Measurements from ENCODE around the gene PPM1L.

The PPM1L gene

GRCh38 chr3:160928183-160928726 is 172.2 kb downstream of the PPM1L start:
- no peak for TF ChIP-seq POLR2A (IDR thresholded peaks at IDR 0.05; ENCODE audit: low read length)
- no peak for TF ChIP-seq GATA1 (IDR thresholded peaks at IDR 0.05; ENCODE audit: low read depth, low read length)
- DNase-seq = no peak

GRCh38 chr3:160929595-160929994 is 173.6 kb downstream of the PPM1L start:
- no peak for TF ChIP-seq POLR2A (IDR thresholded peaks at IDR 0.05; ENCODE audit: low read length)
- DNase-seq = no peak

GRCh38 chr3:160931474-160931873 is 175.4 kb downstream of the PPM1L start:
- no peak for TF ChIP-seq POLR2A (IDR thresholded peaks at IDR 0.05; ENCODE audit: low read length)
- no peak for TF ChIP-seq GATA1 (IDR thresholded peaks at IDR 0.05; ENCODE audit: low read depth, low read length)

GRCh38 chr3:160935413-160936095 is 179.5 kb downstream of the PPM1L start:
- no peak for DNase-seq
- no peak for TF ChIP-seq POLR2A (IDR thresholded peaks at IDR 0.05; ENCODE audit: low read length)
- no peak for TF ChIP-seq GATA1 (IDR thresholded peaks at IDR 0.05; ENCODE audit: low read depth, low read length)

More at GRCh38 chr3:160931474-160931873, 175.4 kb downstream of the PPM1L start:
- DNase-seq = no peak

GRCh38 chr3:160941885-160942494 is 186.0 kb downstream of the PPM1L start:
- TF ChIP-seq GATA1 (IDR thresholded peaks at IDR 0.05; ENCODE audit: low read depth, low read length) (no peak), POLR2A (IDR thresholded peaks at IDR 0.05; ENCODE audit: low read length) (no peak)
- no peak for DNase-seq

GRCh38 chr3:160943996-160944395 is 188.0 kb downstream of the PPM1L start:
- TF ChIP-seq GATA1 (IDR thresholded peaks at IDR 0.05; ENCODE audit: low read depth, low read length) = no peak
- no peak for DNase-seq

GRCh38 chr3:160945336-160945735 is 189.3 kb downstream of the PPM1L start:
- TF ChIP-seq GATA1 (IDR thresholded peaks at IDR 0.05; ENCODE audit: low read depth, low read length) (no peak), POLR2A (IDR thresholded peaks at IDR 0.05; ENCODE audit: low read length) (no peak)

GRCh38 chr3:160948273-160948672 is 192.2 kb downstream of the PPM1L start:
- no peak for DNase-seq
- TF ChIP-seq GATA1 (IDR thresholded peaks at IDR 0.05; ENCODE audit: low read depth, low read length) (no peak), POLR2A (IDR thresholded peaks at IDR 0.05; ENCODE audit: low read length) (no peak)

More at GRCh38 chr3:160945336-160945735, 189.3 kb downstream of the PPM1L start:
- no peak for DNase-seq

- TF ChIP-seq POLR2A (IDR thresholded peaks at IDR 0.05; ENCODE audit: low read length) (no peak), GATA1 (IDR thresholded peaks at IDR 0.05; ENCODE audit: low read depth, low read length) (no peak)
- DNase-seq = no peak
Observed at GRCh38 chr3:160949460-160949859, 193.4 kb downstream of the PPM1L start.

- TF ChIP-seq GATA1 (IDR thresholded peaks at IDR 0.05; ENCODE audit: low read depth, low read length) (no peak), POLR2A (IDR thresholded peaks at IDR 0.05; ENCODE audit: low read length) (no peak)
- no peak for DNase-seq
Observed at GRCh38 chr3:160950542-160950941, 194.5 kb downstream of the PPM1L start.

- no peak for DNase-seq
- TF ChIP-seq POLR2A (IDR thresholded peaks at IDR 0.05; ENCODE audit: low read length) (no peak), GATA1 (IDR thresholded peaks at IDR 0.05; ENCODE audit: low read depth, low read length) (no peak)
Observed at GRCh38 chr3:160950954-160951353, 194.9 kb downstream of the PPM1L start.

- DNase-seq = no peak
- TF ChIP-seq POLR2A (IDR thresholded peaks at IDR 0.05; ENCODE audit: low read length) (no peak), GATA1 (IDR thresholded peaks at IDR 0.05; ENCODE audit: low read depth, low read length) (no peak)
Observed at GRCh38 chr3:160951642-160952487, 195.8 kb downstream of the PPM1L start.

GRCh38 chr3:160953686-160954085 is 197.7 kb downstream of the PPM1L start:
- no peak for DNase-seq
- TF ChIP-seq POLR2A (IDR thresholded peaks at IDR 0.05; ENCODE audit: low read length) (no peak), GATA1 (IDR thresholded peaks at IDR 0.05; ENCODE audit: low read depth, low read length) (no peak)

- DNase-seq = peak; percentile 18 to 29
- TF ChIP-seq POLR2A (IDR thresholded peaks at IDR 0.05; ENCODE audit: low read length) (no peak), GATA1 (IDR thresholded peaks at IDR 0.05; ENCODE audit: low read depth, low read length) (no peak)
Observed at GRCh38 chr3:160956785-160957184, 200.8 kb downstream of the PPM1L start.

All from erythroblast (primary cell).